Panc1 (cell line): ENCODE data around the gene FYN. TPM values are rescaled to one million over a fixed set of nuclear protein-coding genes. Genes with fewer than 3 reads are reported as not detected.
A peak's percentile ranks its signal among the peaks of the same experiment; 100 is the strongest.

Experiments
- ATAC-seq: fragments of 200-7000 bp; cut with Tn5 transposase; 2 replicates; pipeline ENCODE4 v1.9.1; 2020; ENCODE audit warnings: mild to moderate bottlenecking, moderate library complexity
- BruUV-seq: library from RNA; stranded (reverse); fragments of 400-500 nt; replicated peaks from 2 replicates; lab custom pipeline; 2021; lab: Mats Ljungman, UMichigan
- CTCF ChIA-PET: fragments of 300-600 bp; sonication (Branson Sonifier 250); formaldehyde crosslinking; loops from one replicate; lab custom pipeline; 2022; ENCODE audit warnings: antibody characterized with exemption; lab: Charles Lee
- POLR2A ChIA-PET: fragments of 300-600 bp; sonication (Branson Sonifier 250); formaldehyde crosslinking; loops from one replicate; lab custom pipeline; 2022; ENCODE audit warnings: antibody characterized with exemption; lab: Charles Lee
- DNase-seq: peaks from one replicate; pipeline ENCODE4 v3.0.0-alpha.2; 2010; ENCODE audit warnings: low read depth, low spot score
- H3K27ac ChIP-seq: 2 replicates; pipeline ENCODE4 v1.5.1; 2011; ENCODE audit warnings: mild to moderate bottlenecking, low read length, inconsistent platforms
- H3K27me3 ChIP-seq: fragments of 200-500 bp; sonication (Bioruptor generic); 2 replicates; pipeline ENCODE4 v1.6.0; 2014; ENCODE audit warnings: low read length, inconsistent platforms; ENCODE audit not compliant: control insufficient read depth, insufficient read depth
- H3K36me3 ChIP-seq: fragments of 200-500 bp; sonication (Bioruptor generic); 2 replicates; pipeline ENCODE4 v1.5.1; 2014; ENCODE audit warnings: inconsistent platforms, mild to moderate bottlenecking, low read length, moderate library complexity; ENCODE audit not compliant: control insufficient read depth, insufficient read depth
- H3K4me1 ChIP-seq: 2 replicates; pipeline ENCODE4 v1.5.1; 2011; ENCODE audit warnings: inconsistent platforms, mild to moderate bottlenecking, low read length, moderate library complexity; ENCODE audit not compliant: control insufficient read depth, insufficient read depth
- H3K4me3 ChIP-seq, 2 experiments: 2 replicates each; pipeline ENCODE4 v1.5.1; 2011 to 2012; ENCODE audit warnings: low read depth in 2 of 2, low read length in 2 of 2, mild to moderate bottlenecking in 2 of 2, inconsistent platforms in 1 of 2, moderate library complexity in 1 of 2
- H3K9me3 ChIP-seq: fragments of 200-500 bp; sonication (Bioruptor generic); 2 replicates; pipeline ENCODE4 v1.5.1; 2014; ENCODE audit warnings: low read depth, mild to moderate bottlenecking, inconsistent platforms, low read length, moderate library complexity; ENCODE audit not compliant: control insufficient read depth, insufficient read depth
- CTCF ChIP-seq: fragments of 450-650 bp; IDR thresholded peaks from 2 replicates; pipeline ENCODE4 v1.5.1; 2017; ENCODE audit warnings: mild to moderate bottlenecking
- POLR2AphosphoS5 ChIP-seq: IDR thresholded peaks from 2 replicates; pipeline ENCODE4 v1.6.1; 2012; ENCODE audit warnings: mild to moderate bottlenecking, low read depth, low read length, moderate library complexity
- REST ChIP-seq, 2 experiments: IDR thresholded peaks; 2 replicates each; pipeline ENCODE4 v1.6.1; 2011 to 2012; ENCODE audit warnings: low read depth in 2 of 2, control low read depth in 1 of 2, low read length in 1 of 2, mild to moderate bottlenecking in 1 of 2, moderate library complexity in 1 of 2; ENCODE audit not compliant: insufficient read depth in 1 of 2
- SIN3A ChIP-seq: IDR thresholded peaks from 2 replicates; pipeline ENCODE4 v1.6.1; 2012; ENCODE audit warnings: low read depth, mild to moderate bottlenecking, low read length, moderate library complexity, borderline replicate concordance; ENCODE audit not compliant: insufficient read depth
- TCF7L2 ChIP-seq: IDR thresholded peaks from 2 replicates; pipeline ENCODE4 v1.6.1; 2011; ENCODE audit warnings: mild to moderate bottlenecking, low read depth, low read length, inconsistent platforms
- in situ Hi-C: cut with HindIII; loops from 2 replicates; pipeline ENCODE4 v1.10.0; 2016; ENCODE audit warnings: low sequenced_read_pairs, low pct_unique_long_range_greater_than_20kb
- intact Hi-C: fragments of 100-400 bp; cut with micrococcal nuclease; formaldehyde crosslinking; loops from one replicate; pipeline ENCODE4 v1.10.0; 2022; ENCODE audit not compliant: unreplicated experiment
- total RNA-seq: library from RNA; stranded (reverse); gene quantifications from one replicate; pipeline ENCODE4 v1.2.1, GENCODE V29; 2021; ENCODE audit not compliant: unreplicated experiment

Gene FYN
- total RNA-seq, 1 experiment from 2014 or later: 4.2 TPM

GRCh38 chr6:111842271-111842822, 30.9 kb downstream of the FYN start:
- no peaks in the 10 kb centered on the region for H3K27me3 ChIP-seq
- ChIA-PET CTCF (no interaction called here), POLR2A (no interaction called here)
- no TSS peak for BruUV-seq
- TF ChIP-seq CTCF (no peak), REST (IDR thresholded peaks at IDR 0.05; ENCODE audit: insufficient read depth in 1 of 2, low read depth in 2 of 2, low read length in 1 of 2) (no peak)
- no peak overlapping the region for H3K4me3 ChIP-seq
- H3K27ac ChIP-seq: no peak overlapping the region
- intact Hi-C loops (no loop called here), in situ Hi-C loops (no loop called here)
- no peaks in the 10 kb centered on the region for H3K9me3 ChIP-seq
- no peaks in the 10 kb centered on the region for H3K36me3 ChIP-seq
- DNase-seq: no peak
- peak; percentile 22; the same call in 1 of the 2 replicates for ATAC-seq
- H3K4me1 ChIP-seq: no peaks in the 10 kb centered on the region

GRCh38 chr6:111841822-111842221, 31.4 kb downstream of the FYN start:
- H3K36me3 ChIP-seq: no peaks in the 10 kb centered on the region
- no peaks in the 10 kb centered on the region for H3K9me3 ChIP-seq
- H3K27ac ChIP-seq: no peak overlapping the region
- DNase-seq (no peak), ATAC-seq (no peak)
- H3K4me3 ChIP-seq: no peak overlapping the region
- CTCF ChIA-PET: no interaction called here
- TF ChIP-seq TCF7L2: no peak
- TF ChIP-seq SIN3A: no peak
- TF ChIP-seq CTCF: no peak
- TF ChIP-seq POLR2AphosphoS5: no peak
- no peak for TF ChIP-seq REST (IDR thresholded peaks at IDR 0.05; ENCODE audit: insufficient read depth in 1 of 2, low read depth in 2 of 2, low read length in 1 of 2)
- no TSS peak for BruUV-seq
- POLR2A ChIA-PET: no interaction called here
- in situ Hi-C loops: no loop called here
- no peaks in the 10 kb centered on the region for H3K4me1 ChIP-seq
- intact Hi-C loops: no loop called here
- H3K27me3 ChIP-seq: no peaks in the 10 kb centered on the region
